SKM-1 treated with dmso at 0.1 percent for 144 hours (cell line): ENCODE measurements around the gene SLC22A17.

Source experiments
- DNase-seq: peaks from one replicate; lab custom pipeline; 2025; ENCODE audit not compliant: unreplicated experiment; lab: John Stamatoyannopoulos, UW

The SLC22A17 gene

DNA sequence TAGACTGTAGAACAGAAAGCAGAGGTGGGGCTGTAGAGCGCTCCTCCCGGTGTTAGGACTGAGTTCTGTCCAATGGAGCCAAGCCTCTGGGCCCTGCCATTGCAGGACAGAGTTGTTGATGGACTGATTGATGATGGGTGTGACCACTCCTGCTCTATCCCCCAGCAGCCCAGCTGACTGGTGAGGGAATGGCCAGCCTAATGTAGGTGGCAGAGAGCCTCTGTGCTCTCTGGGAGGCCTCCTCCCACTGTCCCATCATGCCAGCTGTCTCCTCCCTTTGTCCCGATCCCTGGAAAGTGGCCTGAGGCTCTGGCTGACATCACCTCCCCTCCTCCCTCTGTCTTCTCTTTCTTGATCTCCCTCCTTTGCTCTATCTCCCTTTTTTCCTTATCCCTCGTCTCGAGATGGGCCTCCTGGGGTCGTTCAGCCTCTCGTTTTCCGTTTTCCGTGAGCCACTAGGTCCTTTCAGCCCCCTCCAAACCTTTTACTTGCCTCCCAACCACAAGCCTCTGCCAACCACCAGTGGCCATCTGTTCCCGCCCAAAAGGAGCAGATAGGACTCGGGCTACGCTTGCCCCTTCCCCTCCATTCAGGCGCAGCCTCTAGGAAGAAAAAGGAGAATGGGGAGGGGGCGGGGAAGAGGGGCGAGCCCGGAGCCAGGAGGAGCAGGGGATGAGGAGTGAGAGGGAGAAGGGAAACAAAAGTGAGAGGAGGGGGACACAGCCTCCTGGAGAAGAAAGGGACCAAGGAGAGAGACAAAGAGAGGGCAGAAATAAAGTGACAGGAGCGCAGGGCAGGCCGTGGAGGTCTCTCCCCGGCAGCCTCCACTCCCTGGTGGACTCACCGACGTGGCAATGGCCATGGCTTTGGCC is 11.7 kb upstream of the SLC22A17 start:
- DNase-seq: no peak

GRCh38 chr14:23362200-23362599 is 9.5 kb upstream of the SLC22A17 start:
- DNase-seq: no peak

- no peak for DNase-seq
These were observed 9.1 kb upstream of the SLC22A17 start for GRCh38 chr14:23361763-23362162.

GRCh38 chr14:23361320-23361719 is 8.6 kb upstream of the SLC22A17 start:
- no peak for DNase-seq

DNA sequence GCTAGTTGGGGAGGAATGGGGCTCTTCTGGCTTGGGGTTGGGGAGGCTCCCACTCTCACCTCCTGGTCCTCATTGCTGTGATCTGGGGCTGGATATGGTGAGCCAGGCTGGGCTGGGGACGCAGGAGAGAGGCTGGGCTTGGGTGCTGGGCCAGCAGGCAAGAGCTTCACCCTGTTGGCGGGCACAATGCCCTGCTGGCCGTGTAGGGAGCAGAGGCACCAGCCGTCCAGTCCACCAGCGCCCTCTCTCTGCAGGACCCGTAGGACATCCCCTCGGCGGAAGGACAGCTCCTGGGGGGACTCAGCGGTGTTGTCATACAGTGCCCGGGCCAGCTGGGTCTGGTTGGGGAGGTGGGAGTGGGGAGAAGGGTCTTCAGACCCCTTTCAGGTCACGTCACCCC is 7.8 kb upstream of the SLC22A17 start:
- no peak for DNase-seq

- no peak for DNase-seq
These were observed 7.2 kb upstream of the SLC22A17 start for GRCh38 chr14:23359722-23360447.

- DNase-seq: no peak
These were observed 6.5 kb upstream of the SLC22A17 start for GRCh38 chr14:23359167-23359626.

- no peak for DNase-seq
These were observed 6.0 kb upstream of the SLC22A17 start for GRCh38 chr14:23358553-23359166.

- DNase-seq: no peak
These were observed 5.4 kb upstream of the SLC22A17 start for GRCh38 chr14:23358042-23358441.

DNA sequence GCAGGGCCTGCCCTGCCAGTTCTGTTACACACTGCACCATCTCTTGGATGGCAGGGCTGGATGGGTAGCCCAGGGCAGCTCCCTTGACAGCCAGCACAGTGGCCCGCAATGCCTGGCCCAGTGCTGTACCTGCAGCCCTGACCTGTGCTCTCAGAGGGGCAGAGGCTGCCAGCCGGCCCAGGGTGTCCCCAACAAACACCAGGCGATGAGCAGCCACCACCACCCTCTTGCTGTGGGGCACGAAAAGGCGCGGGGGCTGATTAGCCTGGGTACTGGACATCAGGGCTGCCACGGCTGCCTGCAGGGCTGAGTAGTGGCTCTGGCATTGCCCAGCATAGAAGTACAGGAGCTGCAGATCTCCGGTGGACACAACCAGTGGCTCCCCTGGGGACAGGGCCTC is 4.6 kb upstream of the SLC22A17 start:
- no peak for DNase-seq

DNA sequence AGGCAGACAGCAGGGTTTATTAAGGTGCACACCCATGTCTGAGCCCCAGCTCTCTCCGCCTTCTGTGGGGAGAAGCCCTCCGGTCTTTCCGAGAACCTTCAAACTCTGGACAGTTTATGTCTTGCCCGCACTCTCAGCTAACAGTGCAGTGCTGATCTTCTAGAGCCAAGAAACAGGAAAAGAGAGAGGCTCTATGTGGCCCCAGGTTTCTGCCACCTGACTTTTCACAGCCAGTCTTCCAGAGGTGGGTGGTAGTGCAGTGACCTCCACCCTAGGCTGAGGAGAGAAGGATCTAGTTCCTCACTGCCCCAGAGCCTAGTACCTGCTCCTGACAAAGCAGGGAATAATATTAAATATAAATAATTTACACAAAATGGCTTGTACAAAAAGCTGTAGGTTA is 4.0 kb upstream of the SLC22A17 start:
- DNase-seq: no peak

GRCh38 chr14:23355871-23356435 is 3.3 kb upstream of the SLC22A17 start:
- no peak for DNase-seq

DNA sequence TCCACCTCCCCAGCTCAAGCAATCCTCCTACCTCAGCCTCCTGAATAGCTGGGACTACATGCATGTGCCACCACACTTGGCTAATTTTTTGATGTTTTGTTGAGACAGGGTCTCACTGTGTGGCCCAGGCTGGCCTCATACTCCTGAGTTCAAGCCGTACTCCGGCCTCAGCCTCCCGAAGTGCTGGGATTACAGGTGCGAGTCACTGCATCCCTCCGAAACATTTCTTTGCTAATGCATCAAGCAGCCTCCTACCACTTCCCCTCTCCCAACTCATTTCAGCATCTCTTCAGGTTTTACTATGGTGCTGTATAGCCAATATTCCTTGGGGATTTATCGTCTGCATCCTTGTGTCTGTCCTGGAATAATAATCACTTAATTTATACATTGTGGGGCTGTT is 2.3 kb upstream of the SLC22A17 start:
- DNase-seq: no peak

DNA sequence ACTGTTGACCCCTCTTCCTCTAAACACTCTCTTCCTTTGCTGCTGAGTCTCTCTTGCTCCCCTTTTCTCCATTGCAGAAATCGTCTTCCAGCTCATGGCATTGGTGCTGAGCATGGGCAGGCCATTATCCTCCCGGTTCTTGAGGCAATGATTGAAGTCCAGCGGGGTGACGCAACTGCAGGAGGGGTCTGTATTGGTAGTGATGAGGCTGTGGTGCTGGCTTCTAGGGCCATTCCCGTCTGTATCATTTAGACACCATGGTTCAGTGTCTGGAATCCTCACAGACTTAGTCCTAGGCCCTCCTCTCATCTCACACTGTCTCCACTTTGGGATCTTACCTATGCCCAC is 720 bp upstream of the SLC22A17 start:
- no peak for DNase-seq

DNA sequence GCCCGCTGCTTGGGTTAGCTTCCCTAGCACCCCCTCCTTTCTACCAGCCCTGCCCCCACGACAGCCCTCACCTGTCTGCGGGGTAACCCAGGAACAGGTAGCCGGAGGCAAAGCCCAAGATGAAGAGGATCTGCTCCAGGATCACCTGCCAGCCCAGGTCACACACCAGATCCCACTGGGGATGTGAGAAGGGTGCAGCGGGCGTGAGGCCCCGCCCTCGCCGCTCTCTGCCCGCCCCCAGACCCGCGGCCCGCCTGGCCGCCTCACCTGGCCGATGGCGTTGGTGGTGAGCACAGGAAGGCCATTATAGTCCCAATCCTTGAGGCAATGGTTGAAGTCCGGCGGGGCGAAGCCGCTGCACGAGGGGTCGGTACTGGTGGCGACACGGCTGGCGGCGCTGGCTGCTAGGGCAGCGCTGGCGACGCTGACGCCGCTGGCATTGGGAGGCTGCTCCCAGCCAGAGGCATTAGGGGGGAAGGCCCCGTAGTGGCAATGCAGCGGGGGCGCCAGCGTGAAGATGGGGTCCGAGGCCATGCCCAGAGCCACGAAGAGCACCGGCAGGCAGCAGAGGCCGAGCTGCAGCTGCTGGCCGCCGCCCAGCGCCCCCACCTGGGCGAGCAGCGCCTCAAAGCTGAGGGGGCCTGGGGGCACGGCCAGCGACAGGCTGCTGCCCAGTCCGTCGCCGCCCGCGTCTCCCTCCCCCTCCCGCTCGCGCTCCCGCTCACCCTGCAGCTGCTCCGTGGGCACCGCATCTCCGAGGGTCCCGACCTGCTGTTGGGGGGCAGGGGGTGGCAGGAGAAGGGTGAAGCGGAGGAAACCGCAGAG is 794 bp downstream of the SLC22A17 start:
- no peak for DNase-seq

- no peak for DNase-seq
These were observed 3.4 kb downstream of the SLC22A17 start for GRCh38 chr14:23349156-23349845.

- no peak for DNase-seq
These were observed 4.4 kb downstream of the SLC22A17 start for GRCh38 chr14:23348297-23348655.

GRCh38 chr14:23347406-23348296 is 5.0 kb downstream of the SLC22A17 start:
- DNase-seq: no peak

GRCh38 chr14:23346693-23347405 is 5.8 kb downstream of the SLC22A17 start:
- DNase-seq: no peak
